Aortic smooth muscle cell (primary cell): Measurements from ENCODE around the gene PGM2. TPM values are rescaled to one million over a fixed set of nuclear protein-coding genes. Genes with fewer than 3 reads are reported as not detected.

Experiments
- total RNA-seq: library from RNA; depleted of rRNA; stranded (reverse); fragments of >200 nt; gene quantifications from 2 replicates; pipeline ENCODE4 v1.2.3, GENCODE V29; 2014

Gene PGM2
- total RNA-seq = 42.3 and 47.4 TPM in 2 replicates

GRCh38 chr4:37826295-37827029 lies at the start of gene PGM2:
Gene PGM2, plus strand, starts transcription at chr4:37826686. Its CDS starts 47 bp downstream, at chr4:37826733.

GRCh38 chr4:37890801-37891259 lies 64.3 kb downstream of the PGM2 start, which contains the start of gene TBC1D1:
Gene TBC1D1, plus strand, starts transcription at chr4:37891084. Its CDS starts 11,012 bp downstream, at chr4:37902096.

Other genes with a start within 250 kb of the PGM2 start
- 70.4 and 126 TPM in 2 replicates for gene RELL1, start 140.3 kb upstream of the PGM2 start, total RNA-seq
- gene TBC1D1, start 64.4 kb downstream of the PGM2 start, total RNA-seq = 124 and 126 TPM in 2 replicates
- not detected in 2 replicates for gene PTTG2, start 133.7 kb downstream of the PGM2 start, total RNA-seq